GM19023 (cell line): ENCODE measurements around the gene TUBA4A.

Experiments
- ATAC-seq: cut with Tn5 transposase; IDR thresholded peaks from one replicate; pipeline ENCODE4 v1.9.1; 2021; ENCODE audit warnings: mild to moderate bottlenecking, moderate library complexity; ENCODE audit not compliant: unreplicated experiment

Gene TUBA4A

DNA sequence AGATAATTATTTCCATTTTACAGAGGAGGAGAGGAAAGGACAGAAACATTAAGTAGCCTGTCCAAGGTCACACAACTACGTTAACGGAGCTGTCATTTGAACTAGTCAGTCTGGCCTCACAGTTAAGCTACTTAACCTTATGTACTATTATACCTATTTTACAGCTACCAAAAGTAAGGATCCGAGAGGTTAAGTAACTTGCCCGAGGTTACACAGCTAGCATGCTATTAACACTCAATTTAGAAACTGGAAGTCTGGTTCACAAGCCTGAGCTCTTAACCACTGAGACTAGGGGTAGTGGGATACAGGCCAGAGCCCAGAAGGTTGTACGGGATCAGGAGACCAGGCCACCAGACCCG is 8.9 kb downstream of the TUBA4A start:
- ATAC-seq = no peak

DNA sequence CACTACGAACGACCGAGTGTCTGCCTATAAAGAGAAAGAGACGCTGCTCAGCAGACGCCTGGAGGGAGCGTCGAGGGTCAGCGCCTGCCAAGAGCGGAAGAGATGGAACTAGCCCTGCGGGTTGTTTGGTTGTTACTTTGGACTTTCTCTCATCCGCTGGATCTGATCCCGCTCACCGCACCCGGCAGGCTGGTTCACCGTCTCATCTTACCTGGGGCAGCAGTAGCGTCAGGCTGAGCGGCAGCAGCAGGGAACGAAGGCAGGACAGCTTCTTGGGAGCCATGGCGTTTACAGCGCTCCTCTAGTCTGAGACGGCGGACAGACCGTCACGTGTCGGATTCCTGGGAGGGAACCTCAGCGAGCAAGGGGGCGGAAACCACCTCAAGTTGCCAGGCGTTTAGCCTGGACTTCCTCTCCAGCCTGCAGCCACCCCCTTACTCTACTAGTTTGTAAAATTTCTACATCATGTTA is 10.4 kb downstream of the TUBA4A start:
- ATAC-seq = no peak

DNA sequence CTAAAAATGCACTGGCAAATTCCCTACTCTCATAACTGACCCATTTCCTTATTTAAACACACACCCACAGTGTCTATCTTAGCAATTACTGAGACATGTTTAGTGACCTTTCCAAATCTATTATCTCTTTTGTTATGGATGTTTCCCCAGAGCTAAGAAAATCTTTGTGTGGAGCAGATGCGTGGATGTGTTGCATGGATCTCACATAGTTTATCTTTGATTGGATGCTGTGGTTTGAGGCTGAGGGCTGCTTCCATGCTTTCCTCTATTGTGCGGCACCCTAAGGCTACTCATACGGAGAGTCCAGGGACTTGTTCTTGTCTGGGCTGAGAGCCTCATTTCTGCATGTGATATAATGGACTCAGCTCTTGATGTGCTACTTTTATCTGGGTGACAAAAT is 19.4 kb downstream of the TUBA4A start:
- ATAC-seq = no peak

DNA sequence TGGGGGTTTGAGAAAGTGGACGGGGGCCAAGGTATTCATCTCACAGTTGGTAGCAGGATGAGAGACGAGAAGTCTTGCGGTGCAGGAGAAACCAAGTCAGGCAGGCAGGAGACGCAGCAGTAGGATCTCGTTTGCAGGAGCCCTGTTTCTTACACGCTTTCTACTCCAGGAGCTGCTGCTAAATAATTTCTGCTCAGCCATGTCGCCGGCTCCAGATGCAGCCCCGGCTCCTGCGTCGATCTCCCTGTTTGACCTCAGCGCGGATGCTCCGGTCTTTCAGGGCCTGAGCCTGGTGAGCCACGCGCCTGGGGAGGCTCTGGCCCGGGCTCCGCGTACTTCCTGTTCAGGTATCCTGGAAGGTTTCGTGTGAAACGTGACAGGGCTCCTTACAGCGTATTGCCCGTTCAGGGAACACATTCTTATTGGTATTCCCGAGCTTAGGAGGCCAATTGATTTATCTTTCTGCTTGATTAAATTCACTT is 23.6 kb downstream of the TUBA4A start:
- no peak for ATAC-seq

DNA sequence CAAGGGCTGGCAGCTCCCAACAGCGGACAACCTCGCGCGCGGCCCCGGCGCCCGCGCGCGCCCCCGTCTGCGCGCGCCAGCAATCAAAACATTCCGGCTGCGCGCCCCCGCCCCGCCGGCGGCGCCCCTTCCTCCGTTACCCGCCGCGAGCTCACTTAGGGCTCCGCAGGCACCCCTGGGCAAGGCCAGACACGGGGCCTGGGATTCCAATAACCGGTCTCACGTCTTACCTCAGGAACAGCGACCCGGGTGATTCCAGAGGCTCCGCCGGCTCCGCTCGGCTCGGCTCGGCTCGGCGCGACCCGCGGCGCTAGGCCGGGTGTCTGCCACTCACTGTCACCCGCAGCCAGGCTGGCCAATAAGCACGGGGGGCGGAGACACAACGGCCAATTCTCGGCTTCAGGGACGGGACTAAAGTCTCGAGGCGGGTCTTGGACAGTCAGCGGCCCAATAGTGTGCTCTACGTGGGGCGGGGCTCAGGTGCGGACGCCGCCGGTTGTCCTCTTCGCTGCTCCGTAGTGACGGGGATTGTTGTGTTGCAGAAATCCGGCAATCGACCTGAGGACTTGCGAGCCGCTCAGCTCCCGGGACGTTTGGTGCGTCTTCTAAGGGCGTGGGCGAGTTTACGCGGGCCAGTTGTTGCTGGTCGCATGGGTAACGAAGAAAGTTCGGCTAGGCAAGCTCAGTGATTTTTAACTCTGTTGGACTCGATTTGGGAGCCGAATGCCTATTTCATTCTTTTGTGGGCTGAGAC is 24.2 kb downstream of the TUBA4A start, which contains the start of the genes ANKZF1 and ATG9A:
Gene ANKZF1 (plus strand): TSS at position 502 of the 754 bp plus-strand sequence. CDS start 452 bp downstream, outside the sequence.
Gene ATG9A (minus strand): TSS at position 332 of the 754 bp plus-strand sequence. CDS start 1,612 bp downstream, outside the sequence.
- peak; percentile 98 for ATAC-seq

DNA sequence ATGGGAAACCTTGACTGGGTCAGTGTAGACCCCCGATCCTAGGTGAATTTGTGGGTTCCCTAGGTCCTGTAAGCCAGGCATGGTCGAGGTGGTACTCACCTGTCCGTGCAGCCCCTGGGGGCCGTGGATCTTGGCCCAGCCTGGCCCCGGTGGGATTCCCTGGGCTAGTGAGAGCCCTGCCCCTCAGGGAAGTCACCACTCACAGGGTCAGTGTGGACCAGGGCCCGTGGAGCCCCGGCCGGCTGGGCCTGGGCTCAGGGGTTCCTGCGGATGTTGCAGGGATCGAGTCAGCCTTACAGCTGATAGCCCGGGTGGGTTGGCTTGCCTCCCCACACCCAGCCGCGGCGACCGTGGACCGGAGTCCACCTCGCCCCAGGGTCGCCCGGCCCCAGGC is 24.8 kb downstream of the TUBA4A start:
- ATAC-seq = peak; percentile 22

DNA sequence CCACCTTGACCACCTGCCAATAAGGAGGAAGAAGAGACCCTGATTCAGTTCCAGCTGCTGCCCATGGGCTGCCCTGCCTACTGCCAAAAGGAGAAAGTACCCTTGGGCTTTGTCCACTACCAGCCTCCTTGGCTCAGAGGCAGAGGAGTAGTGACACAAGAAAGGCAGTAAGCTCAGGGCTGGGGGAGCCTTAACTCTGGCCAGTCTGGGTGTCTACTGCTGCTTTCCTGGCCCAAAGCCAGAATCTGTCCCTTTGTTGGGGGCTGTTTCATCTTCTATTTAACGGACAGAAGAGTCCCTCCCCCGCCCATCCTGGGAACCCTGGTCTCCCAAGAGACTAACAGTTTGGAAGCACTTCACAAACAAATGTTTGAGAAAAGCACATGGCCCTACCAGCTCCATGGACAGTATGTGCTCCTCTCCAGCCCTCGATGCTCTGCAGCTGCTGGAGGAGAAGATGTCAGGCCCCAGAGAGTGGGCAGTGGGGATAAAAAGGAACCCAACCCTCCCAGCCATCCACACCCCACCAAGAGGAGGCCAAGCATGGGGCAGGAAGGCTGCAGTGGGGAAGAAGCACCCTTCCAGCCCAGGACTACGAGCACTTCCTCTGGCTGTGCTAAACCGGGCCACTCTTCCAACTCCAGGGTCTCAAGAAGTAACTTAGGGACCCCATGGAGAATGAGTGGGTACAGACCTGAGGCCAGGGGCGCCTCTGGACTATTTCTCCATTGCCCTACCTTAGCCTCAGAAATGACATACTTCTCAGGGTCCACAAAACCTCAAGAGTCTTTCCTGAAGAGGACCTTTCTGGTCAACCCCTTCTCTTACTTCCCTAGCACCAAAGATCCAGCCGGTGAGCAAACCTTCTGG is 25.4 kb downstream of the TUBA4A start:
- no peak for ATAC-seq

DNA sequence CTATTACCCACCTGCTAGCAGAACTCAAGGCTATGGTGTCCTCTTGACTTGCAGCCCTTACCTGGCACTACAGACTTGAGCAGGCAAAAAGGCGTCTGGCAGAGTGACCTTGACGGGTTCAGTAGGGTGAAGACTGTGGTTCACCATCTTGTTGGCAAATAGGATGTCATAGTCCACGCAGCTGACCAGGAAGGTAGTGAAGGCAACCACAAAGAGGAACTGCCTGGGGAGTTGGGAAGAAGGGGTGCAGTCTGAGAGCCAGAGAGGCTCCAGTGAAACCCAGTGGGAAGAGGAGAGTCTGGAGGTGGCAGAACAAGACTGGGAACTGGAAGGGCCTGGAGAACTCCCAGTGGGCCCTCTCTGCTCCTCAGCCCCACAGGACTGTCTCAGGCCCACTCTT is 28.4 kb downstream of the TUBA4A start:
- no peak for ATAC-seq

DNA sequence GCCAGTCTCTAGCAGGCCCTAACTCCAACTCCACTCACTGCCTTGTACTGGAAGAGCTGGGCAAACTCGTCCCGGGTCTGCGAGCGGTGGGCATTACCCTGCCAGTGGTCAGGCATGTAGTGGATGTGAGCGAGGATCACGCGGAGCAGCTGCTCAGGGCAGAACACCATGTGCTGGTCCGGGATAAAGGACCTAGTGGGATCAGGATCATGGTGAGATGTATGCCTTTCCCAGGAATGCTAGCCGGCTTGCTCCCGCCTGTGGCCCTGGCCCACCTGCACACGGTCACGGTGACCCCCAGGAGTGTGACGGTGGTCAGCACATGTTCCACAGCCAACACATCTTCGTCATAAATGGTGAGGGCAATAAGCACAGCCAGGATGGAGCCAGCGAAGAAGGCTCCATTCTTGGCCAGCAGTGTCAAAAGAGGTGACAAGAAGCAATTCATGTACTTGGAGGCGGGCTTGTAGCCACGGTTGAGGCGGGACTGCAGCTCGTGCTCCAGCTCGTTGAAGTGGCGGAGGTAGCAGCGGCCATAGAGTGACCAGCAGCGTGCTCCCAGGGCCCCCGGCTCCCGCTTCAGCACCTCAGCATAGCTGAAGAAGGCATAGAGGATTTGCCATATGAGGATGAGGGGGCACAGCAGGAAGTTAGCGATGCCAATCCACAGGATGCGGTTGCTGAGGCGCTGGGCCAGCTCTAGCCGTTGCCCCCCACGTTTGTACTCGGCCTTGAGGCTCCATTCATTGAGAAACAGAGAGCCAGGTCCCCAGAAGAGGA is 29.7 kb downstream of the TUBA4A start:
- ATAC-seq = no peak

DNA sequence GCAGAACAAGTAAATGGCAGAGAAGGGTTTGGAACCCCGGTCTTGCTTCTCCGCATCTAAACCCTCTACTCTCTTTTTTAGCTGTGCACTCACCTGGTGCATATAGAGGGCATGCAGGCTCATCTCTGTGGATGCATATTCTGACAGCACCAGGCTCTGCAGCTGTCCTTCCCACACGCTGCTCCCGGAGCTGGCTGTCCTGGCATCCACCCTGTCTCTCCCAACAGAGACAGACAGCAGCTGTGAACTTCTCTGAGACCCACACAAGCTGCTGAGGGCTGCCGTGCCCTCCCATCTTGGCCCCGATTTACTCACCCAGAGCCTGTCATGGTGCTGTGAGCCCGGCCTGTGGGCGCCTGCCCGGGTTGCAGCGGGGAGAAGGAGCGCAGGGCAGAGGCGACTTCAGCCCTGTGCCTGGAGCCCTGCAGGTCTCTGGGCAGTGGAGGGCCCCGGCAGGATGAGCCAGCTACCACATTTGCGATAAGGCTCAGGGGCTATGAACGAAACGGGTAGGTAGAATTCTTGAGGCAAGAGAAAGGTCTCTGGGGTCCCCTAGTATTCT is 31.7 kb downstream of the TUBA4A start:
- ATAC-seq = no peak

DNA sequence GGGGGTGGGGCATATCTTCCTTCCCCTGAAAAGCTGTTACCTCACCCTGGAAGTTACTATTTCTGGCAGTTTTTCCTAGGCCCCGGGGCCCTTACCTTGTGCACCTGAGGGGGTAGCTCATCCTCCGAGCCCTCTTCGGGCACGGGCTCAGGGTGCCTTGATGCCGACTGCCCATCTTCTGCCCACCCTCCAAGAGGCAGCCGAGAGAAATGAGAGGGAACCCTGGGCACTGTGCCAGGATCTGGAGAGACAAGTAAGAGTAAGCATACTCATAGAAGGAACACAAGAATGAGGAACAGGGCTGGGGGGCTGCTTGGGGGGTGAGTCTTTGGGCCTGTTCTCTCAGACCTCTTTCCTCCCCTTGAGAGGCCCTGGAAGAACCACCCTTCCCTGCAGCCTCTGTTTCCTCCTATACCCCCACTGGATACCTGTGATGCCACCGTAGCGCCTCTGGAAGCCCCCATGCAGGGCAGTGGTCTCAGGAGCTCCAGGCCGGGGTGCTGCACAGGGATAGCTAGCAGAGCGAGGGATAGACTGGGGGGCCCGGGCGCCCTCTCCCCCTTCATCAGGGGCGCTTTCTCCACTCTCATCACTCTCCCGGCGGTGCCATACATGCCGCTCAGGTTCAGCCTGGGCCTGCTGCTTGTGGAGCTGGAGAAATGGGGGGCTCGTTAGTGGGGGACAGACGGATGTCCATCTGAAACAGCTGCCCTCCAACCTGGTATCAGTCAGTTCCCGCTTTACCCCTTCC is 32.9 kb downstream of the TUBA4A start:
- ATAC-seq = no peak

DNA sequence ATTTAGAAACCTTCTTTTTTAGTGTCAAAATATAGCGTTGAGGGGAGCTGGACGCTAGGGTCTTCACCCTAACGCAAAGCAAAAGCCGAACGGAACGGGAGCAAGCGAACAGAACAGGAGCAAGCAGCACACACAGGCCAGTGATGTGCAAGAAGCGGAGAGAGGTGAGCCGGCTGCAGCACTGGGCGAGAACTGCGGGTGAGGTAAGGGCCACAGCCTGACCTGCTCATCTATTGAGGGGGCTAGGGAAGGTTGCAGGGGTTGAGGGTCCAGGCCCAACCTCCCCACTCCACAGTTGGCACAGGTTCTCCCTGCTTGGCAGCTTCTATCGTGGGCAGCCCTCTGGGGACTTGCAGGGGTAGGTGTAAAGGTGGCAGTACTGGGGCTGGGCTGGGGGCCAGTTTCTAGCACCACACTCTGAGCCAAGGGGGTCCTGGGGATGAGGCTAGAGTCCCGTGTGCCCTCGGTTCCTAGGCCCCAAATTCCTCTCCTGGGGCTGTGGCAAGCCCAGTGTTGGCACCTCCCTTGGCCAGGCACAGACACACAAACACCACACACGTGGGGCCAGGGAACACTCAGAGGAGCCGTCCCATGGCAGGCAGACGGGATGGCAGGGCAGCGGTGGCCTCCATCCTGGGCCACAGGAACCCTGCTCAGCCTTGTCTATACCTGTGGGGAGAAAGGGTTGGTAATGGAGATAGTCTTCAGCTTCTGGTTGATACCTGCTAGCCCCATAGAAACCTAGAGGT is 33.8 kb downstream of the TUBA4A start:
- ATAC-seq = no peak

DNA sequence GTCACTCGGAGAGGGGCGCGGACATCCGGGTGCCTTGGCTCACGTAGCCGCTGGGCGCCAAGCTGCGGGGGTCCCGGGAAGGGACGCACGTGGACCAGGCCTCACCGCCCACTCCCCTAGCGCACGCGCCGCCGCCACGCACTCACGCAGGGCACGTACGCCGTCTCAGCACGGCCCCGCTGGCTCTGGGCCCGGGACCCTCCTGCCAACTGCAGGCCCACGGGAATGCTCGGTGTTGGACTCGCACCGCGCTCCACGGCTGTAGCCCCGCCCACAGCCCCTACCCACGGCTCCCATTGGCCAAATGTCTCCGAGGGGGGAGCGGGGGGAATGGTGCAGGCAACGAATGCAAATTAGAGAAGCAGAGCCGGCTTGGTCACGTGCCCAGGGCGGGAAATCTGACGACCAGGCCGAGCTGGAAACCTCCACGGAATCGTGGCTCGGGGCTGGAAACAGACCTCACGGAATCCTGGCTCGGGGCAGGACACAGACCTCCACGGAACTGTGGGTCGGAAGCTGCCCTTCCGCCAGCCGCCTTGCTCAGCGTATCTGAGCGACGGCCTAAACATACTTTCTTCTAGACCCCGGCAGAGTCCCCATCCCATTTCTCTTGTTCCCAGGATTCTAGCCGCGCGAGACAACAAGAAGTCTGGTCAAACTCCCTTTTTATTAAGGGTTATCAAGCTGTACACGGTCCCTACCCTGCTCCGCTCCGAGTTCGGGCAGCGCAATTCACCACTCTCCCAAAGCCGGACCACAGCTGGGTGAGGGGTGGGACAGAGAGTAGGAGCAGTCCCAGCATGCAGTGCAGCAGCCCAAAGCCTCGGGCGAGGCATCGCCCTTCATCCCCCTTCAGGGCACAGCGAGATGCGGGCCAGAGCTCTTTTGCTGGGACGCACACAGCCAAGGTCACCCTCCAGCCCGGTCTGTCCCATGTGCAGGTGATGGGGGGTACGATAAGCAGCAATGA is 34.7 kb downstream of the TUBA4A start, which contains the start of gene ABCB6:
Gene ABCB6 (minus strand): TSS at position 227 of the 970 bp plus-strand sequence. CDS start 285 bp downstream, outside the sequence.
- ATAC-seq = peak; percentile 78

DNA sequence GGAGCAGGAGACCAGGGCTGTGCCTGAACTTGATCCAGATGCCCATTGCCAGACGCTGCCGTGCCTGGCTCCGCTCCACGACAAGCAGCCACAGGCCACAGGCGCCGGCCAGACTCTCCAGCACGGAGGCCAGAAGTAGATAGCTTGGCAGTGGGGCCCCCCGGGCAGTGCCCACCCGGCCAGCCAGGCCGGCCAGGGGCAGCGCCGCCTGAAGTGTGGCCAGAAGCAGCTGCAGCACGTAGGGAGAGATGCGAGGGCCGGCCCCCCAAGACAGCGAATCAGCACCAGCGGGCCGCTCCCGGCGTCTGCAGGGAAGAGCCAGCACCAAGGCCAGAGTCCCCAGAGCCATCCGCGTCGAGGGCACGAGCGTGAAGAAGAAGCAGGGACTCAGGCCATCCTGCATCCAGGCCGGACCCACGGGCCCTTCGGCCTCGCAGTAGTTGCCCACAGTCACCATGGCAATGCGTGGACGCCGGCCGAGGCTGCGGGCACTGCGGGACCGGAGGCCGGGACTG is 35.4 kb downstream of the TUBA4A start:
- peak; percentile 34 for ATAC-seq

DNA sequence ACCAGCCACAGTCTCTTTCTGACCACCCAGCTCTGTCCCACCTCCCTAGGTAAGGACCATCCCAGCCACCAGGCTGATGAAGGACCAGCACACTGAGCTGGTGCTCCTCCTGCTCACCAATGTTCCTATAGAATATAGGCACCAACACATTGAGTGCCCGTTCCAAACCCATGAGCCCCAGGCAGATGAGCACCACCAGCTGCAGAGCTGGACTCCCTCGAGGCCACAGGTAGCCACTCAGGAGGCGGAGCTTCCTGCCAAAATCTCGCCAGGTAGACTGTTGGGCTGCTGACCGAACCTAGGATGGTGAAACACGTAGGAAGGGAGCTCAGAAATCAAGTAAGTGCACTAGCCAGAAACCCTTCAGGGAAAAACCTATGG is 37.2 kb downstream of the TUBA4A start:
- ATAC-seq = no peak

DNA sequence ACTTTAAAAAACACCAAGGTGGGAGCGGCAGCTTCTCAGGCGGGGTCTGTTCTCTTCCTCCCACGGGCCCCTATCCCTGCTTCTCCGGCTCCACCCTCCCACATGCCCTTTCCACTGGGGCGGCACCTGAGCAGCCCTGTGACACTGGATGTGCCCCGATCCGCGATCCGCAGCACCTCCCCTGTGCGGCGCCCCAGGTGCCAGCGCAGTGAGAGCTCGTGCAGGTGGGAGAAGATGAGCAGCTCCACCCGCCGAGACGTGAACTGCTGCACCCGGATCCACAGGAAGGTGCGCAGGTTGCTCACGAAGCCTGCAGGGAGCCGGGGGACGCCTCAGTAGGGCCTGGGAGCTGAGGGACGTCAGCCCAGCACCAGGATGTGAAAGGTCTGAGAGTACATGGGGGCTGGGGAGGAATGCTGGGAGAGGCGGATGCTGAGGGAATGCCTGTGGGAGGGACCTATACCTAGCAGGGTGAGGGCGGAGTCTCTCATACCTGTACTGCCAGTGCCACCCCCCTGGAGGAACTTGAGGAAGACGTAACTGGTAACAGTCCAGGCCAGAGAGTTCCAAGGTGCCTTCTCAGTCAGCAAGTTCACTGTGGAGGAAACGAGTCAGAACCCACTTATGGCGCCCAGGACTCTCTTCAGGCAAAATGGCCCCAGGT is 37.7 kb downstream of the TUBA4A start:
- no peak for ATAC-seq

DNA sequence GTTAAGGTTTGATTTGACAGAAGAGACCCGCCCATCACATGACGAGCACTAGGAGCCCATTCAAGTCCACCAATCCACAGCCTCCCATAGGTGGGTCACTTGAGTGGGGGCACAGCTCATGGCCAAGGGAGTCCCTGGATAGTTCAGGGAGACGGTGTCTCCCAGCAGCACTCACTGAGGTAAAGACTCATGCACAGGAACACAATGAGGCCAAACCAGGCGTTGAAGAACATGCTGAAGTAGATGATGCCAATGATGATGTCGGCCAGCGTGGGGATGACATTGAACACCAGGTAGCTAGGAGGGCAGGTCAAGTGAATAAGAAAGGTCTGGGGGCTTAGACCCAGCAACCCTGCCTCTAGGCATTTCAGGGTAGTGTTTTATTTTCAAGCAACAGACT is 38.9 kb downstream of the TUBA4A start:
- ATAC-seq = no peak
